Measurements from ENCODE around the gene OGT.

DNA sequence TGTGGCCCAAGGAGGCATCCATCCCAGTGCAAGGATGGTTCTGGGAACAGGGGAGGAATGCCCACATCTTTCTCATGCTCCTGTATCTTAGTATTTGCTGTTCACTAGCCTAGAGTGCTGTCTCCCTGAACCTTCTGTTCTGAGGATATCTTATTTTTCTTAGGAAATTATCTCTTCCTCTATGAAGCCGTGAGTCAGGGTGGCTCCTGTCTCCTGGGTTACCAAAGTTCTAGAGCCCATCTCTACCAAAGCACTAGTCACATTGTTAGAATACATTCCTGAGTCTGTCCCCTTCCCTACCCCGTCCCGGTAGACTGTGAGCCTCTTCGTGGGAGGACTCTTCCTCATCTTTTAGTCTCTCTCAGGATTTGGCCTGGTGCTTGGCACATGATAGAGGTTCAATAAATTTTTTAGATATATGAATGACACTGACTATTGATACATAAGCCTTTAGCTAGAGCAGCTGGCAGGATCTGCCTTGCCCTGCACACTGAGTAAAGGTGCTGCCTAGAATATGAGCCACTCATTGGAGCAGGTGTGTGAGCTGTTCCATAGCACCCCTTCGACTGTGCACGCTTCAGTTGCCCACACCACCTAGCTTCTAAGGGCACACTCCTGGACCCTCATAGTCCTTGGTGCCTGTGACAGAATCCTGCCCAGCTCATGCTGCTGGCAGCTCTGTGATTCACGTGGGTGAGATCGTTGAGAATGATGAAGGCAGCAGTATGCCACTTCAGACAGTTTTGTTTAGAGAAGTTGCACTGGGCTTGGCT, 72.1 kb downstream of the OGT start:
- TF ChIP-seq, protein P1, sequence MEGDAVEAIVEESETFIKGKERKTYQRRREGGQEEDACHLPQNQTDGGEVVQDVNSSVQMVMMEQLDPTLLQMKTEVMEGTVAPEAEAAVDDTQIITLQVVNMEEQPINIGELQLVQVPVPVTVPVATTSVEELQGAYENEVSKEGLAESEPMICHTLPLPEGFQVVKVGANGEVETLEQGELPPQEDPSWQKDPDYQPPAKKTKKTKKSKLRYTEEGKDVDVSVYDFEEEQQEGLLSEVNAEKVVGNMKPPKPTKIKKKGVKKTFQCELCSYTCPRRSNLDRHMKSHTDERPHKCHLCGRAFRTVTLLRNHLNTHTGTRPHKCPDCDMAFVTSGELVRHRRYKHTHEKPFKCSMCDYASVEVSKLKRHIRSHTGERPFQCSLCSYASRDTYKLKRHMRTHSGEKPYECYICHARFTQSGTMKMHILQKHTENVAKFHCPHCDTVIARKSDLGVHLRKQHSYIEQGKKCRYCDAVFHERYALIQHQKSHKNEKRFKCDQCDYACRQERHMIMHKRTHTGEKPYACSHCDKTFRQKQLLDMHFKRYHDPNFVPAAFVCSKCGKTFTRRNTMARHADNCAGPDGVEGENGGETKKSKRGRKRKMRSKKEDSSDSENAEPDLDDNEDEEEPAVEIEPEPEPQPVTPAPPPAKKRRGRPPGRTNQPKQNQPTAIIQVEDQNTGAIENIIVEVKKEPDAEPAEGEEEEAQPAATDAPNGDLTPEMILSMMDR (IDR thresholded peaks at IDR 0.05; ENCODE audit: low read depth, low read length, poor library complexity, severe bottlenecking), result no peak
- no peak for TF ChIP-seq EZH2phosphoT487 (IDR thresholded peaks at IDR 0.05; ENCODE audit: borderline replicate concordance, low read length)

Measured in DOHH2 (cell line).